ENCODE measurements around the gene LPA. TPM values are rescaled to one million over a fixed set of nuclear protein-coding genes. Genes with fewer than 3 reads are reported as not detected.
A peak's percentile ranks its signal among the peaks of the same experiment; 100 is the strongest.
"Not testable (repeated sequence)": the region's sequence is repeated elsewhere in the genome, so short reads cannot be mapped to it uniquely, and the experiment has no call there.

Gene LPA
- total RNA-seq, 1 experiment from 2014 or later, result not detected

- H3K27ac ChIP-seq (ENCODE audit: low read length); H3K9me3 ChIP-seq (ENCODE audit: low read length); H3K4me3 ChIP-seq (ENCODE audit: low read length); H3K79me2 ChIP-seq (ENCODE audit: low read length); H3K9ac ChIP-seq (ENCODE audit: low read length); POLR2A ChIA-PET (ENCODE audit: unreplicated experiment); ATAC-seq; BruUV-seq (replicated peaks); H4K20me1 ChIP-seq (ENCODE audit: low read length); H3K4me2 ChIP-seq (ENCODE audit: low read length); H3K36me3 ChIP-seq (ENCODE audit: low read depth, low read length); H3K9me2 ChIP-seq (replicated peaks; ENCODE audit: low read length); H2AFZ ChIP-seq (ENCODE audit: low read length); H3K27me3 ChIP-seq (ENCODE audit: low read length); H3F3A ChIP-seq (ENCODE audit: low read length, unreplicated experiment); H3K4me1 ChIP-seq (ENCODE audit: insufficient read depth, low read length); CTCF ChIA-PET; intact Hi-C loops (cut with micrococcal nuclease); DNase-seq: not testable (repeated sequence)
- TF ChIP-seq, protein P1, sequence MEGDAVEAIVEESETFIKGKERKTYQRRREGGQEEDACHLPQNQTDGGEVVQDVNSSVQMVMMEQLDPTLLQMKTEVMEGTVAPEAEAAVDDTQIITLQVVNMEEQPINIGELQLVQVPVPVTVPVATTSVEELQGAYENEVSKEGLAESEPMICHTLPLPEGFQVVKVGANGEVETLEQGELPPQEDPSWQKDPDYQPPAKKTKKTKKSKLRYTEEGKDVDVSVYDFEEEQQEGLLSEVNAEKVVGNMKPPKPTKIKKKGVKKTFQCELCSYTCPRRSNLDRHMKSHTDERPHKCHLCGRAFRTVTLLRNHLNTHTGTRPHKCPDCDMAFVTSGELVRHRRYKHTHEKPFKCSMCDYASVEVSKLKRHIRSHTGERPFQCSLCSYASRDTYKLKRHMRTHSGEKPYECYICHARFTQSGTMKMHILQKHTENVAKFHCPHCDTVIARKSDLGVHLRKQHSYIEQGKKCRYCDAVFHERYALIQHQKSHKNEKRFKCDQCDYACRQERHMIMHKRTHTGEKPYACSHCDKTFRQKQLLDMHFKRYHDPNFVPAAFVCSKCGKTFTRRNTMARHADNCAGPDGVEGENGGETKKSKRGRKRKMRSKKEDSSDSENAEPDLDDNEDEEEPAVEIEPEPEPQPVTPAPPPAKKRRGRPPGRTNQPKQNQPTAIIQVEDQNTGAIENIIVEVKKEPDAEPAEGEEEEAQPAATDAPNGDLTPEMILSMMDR (conservative IDR thresholded peaks at IDR 0.05; ENCODE audit: low read depth, low read length), result peak; percentile 16; the same call in 1 of the 2 replicates
Measured at GRCh38 chr6:160578515-160578914, 85.6 kb downstream of the LPA start.

DNA sequence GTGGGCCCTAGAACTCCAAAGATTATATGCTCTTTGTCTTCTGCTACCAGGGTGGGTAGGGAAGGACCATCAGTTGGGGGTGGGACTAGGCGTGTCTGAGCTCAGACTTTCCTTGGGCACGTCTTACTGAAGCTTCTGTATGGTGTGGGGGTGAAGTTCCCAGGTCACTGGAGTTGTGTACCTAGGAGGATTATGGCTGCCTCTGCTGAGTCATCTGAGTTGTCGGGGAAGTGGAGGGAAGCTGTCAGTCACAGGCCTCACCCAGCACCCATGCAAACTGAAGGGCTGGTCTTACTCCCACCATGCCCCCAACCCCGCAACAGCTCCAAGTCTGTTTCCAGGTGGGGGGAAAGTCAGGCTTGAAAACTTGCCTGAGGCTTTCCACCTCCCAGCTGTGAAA lies 90.1 kb downstream of the LPA start:
- POLR2A ChIA-PET (ENCODE audit: unreplicated experiment), result no interaction called here
- H3K27me3 ChIP-seq (ENCODE audit: low read length), result peaks cover 4% of the 10 kb centered on the region; the same call in 1 of the 2 replicates
- no peaks in the 10 kb centered on the region for H3K4me1 ChIP-seq (ENCODE audit: insufficient read depth, low read length)
- no peaks in the 10 kb centered on the region for H4K20me1 ChIP-seq (ENCODE audit: low read length)
- ATAC-seq (no peak), DNase-seq (no peak)
- H3K4me2 ChIP-seq (ENCODE audit: low read length), result no peak overlapping the region
- no peak overlapping the region for H2AFZ ChIP-seq (ENCODE audit: low read length)
- TF ChIP-seq, protein P1 (conservative IDR thresholded peaks at IDR 0.05; ENCODE audit: low read depth, low read length), result no peak
- no peak for TF ChIP-seq EZH2phosphoT487 (IDR thresholded peaks at IDR 0.05; ENCODE audit: borderline replicate concordance, low read length)
- no peak for TF ChIP-seq EZH2 (IDR thresholded peaks at IDR 0.05; ENCODE audit: low read length, unreplicated experiment)
- H3K4me3 ChIP-seq (ENCODE audit: low read length), result no peak overlapping the region
- no peaks in the 10 kb centered on the region for H3K36me3 ChIP-seq (ENCODE audit: low read depth, low read length)
- no peaks in the 10 kb centered on the region for H3K9me3 ChIP-seq (ENCODE audit: low read length)
- H3K9me2 ChIP-seq (replicated peaks; ENCODE audit: low read length), result no peaks in the 10 kb centered on the region
- no peaks in the 10 kb centered on the region for H3F3A ChIP-seq (ENCODE audit: low read length, unreplicated experiment)
- H3K9ac ChIP-seq (ENCODE audit: low read length), result no peak overlapping the region
- intact Hi-C loops (cut with micrococcal nuclease), result no loop called here
- no peak overlapping the region for H3K27ac ChIP-seq (ENCODE audit: low read length)
- CTCF ChIA-PET, result no interaction called here
- BruUV-seq (replicated peaks), result no TSS peak
- no peaks in the 10 kb centered on the region for H3K79me2 ChIP-seq (ENCODE audit: low read length)

DNA sequence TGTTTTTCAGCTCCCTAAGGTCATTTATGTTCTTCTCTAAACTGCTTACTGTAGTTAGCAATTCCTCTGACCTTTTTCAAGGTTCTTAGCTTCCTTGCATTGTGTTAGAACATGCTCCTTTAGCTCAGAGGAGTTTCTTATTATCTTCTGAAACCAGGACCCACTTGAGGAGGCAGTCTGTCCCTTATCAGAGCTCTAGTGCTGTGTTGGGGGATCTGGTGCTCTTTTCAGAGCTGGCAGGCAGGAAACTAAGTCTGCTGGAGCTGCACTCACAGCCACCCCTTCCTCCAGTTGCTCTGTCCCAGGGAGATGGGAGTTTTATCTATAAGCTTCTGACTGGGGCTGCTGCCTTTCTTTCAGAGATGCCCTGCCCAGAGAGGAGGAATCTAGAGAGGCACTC lies 92.9 kb downstream of the LPA start:
- POLR2A ChIA-PET (ENCODE audit: unreplicated experiment); H4K20me1 ChIP-seq (ENCODE audit: low read length): not testable (repeated sequence)

More for the DNA sequence above, 92.9 kb downstream of the LPA start:
- H3K27me3 ChIP-seq (ENCODE audit: low read length); H3K4me1 ChIP-seq (ENCODE audit: insufficient read depth, low read length); H3K9me2 ChIP-seq (replicated peaks; ENCODE audit: low read length); H2AFZ ChIP-seq (ENCODE audit: low read length); H3K79me2 ChIP-seq (ENCODE audit: low read length); DNase-seq; CTCF ChIA-PET; H3K9me3 ChIP-seq (ENCODE audit: low read length); H3K27ac ChIP-seq (ENCODE audit: low read length); H3K4me3 ChIP-seq (ENCODE audit: low read length); H3K9ac ChIP-seq (ENCODE audit: low read length); BruUV-seq (replicated peaks); intact Hi-C loops (cut with micrococcal nuclease); ATAC-seq; H3K36me3 ChIP-seq (ENCODE audit: low read depth, low read length); H3F3A ChIP-seq (ENCODE audit: low read length, unreplicated experiment); H3K4me2 ChIP-seq (ENCODE audit: low read length): not testable (repeated sequence)

All from PC-3 (cell line).